Fibroblast of skin of back (primary cell): Measurements from ENCODE around the gene WDR45B.
A peak's percentile ranks its signal among the peaks of the same experiment; 100 is the strongest.
"Not testable (repeated sequence)": the region's sequence is repeated elsewhere in the genome, so short reads cannot be mapped to it uniquely, and the experiment has no call there.

Source experiments
- DNase-seq: peaks from one replicate; pipeline ENCODE4 v3.0.0-alpha.2; 2013

The WDR45B gene

GRCh38 chr17:82577300-82577699 lies 70.9 kb downstream of the WDR45B start:
- no peak for DNase-seq

- DNase-seq: not testable (repeated sequence)
Measured at GRCh38 chr17:82575581-82576221, 72.5 kb downstream of the WDR45B start.

- DNase-seq: no peak
Measured at GRCh38 chr17:82574041-82574440, 74.2 kb downstream of the WDR45B start.

- no peak for DNase-seq
Measured at GRCh38 chr17:82571855-82572254, 76.4 kb downstream of the WDR45B start.

- DNase-seq: no peak
Measured at GRCh38 chr17:82570277-82570676, 78.0 kb downstream of the WDR45B start.

GRCh38 chr17:82569621-82570020 lies 78.6 kb downstream of the WDR45B start:
- no peak for DNase-seq

GRCh38 chr17:82568997-82569393 lies 79.2 kb downstream of the WDR45B start:
- peak; percentile 77 for DNase-seq

- no peak for DNase-seq
Measured at GRCh38 chr17:82567286-82567685, 81.0 kb downstream of the WDR45B start.

- DNase-seq: no peak
Measured at GRCh38 chr17:82566129-82566960, 81.9 kb downstream of the WDR45B start.

- DNase-seq: no peak
Measured at GRCh38 chr17:82565551-82565950, 82.7 kb downstream of the WDR45B start.
